Osteoblast (primary cell): ENCODE measurements around the gene VSIG8. TPM values are rescaled to one million over a fixed set of nuclear protein-coding genes. Genes with fewer than 3 reads are reported as not detected.

Experiments used
- DNase-seq: peaks from one replicate; pipeline ENCODE4 v3.0.0; 2011; ENCODE audit warnings: low spot score, mixed read lengths; ENCODE audit not compliant: insufficient read length; ENCODE audit errors: missing footprints
- H2AFZ ChIP-seq: 2 replicates; pipeline ENCODE4 v1.6.0; 2011; ENCODE audit warnings: mild to moderate bottlenecking, low read length
- H3K27ac ChIP-seq: 2 replicates; pipeline ENCODE4 v1.5.1; 2011; ENCODE audit warnings: mild to moderate bottlenecking, low read depth, low read length, moderate library complexity
- H3K27me3 ChIP-seq: 2 replicates; pipeline ENCODE4 v1.6.0; 2012; ENCODE audit warnings: mild to moderate bottlenecking, control low read depth, inconsistent platforms, low read length, moderate library complexity; ENCODE audit not compliant: insufficient read depth
- H3K36me3 ChIP-seq: 2 replicates; pipeline ENCODE4 v1.5.1; 2011; ENCODE audit warnings: mild to moderate bottlenecking, low read length, control low read depth, moderate library complexity; ENCODE audit not compliant: insufficient read depth
- H3K4me1 ChIP-seq: 2 replicates; pipeline ENCODE4 v1.5.1; 2011; ENCODE audit warnings: mild to moderate bottlenecking, low read length, control low read depth, moderate library complexity; ENCODE audit not compliant: insufficient read depth
- H3K4me2 ChIP-seq: 2 replicates; pipeline ENCODE4 v1.6.0; 2011; ENCODE audit warnings: mild to moderate bottlenecking, low read length; ENCODE audit not compliant: insufficient read depth
- H3K4me3 ChIP-seq: fragments of 200-600 bp; sonication (generic); 3 replicates; pipeline ENCODE4 v1.5.1; 2012; ENCODE audit warnings: mild to moderate bottlenecking, low read length, inconsistent platforms; ENCODE audit not compliant: insufficient read depth
- H3K79me2 ChIP-seq: 2 replicates; pipeline ENCODE4 v1.6.0; 2012; ENCODE audit warnings: mild to moderate bottlenecking, low read length, control low read depth, inconsistent platforms; ENCODE audit not compliant: insufficient read depth
- H3K9me3 ChIP-seq: 2 replicates; pipeline ENCODE4 v1.5.1; 2011; ENCODE audit warnings: low read depth, low read length, control low read depth
- H4K20me1 ChIP-seq: 2 replicates; pipeline ENCODE4 v1.6.0; 2012; ENCODE audit warnings: mild to moderate bottlenecking, low read length, control low read depth; ENCODE audit not compliant: insufficient read depth
- total RNA-seq: library from RNA; depleted of rRNA; stranded (reverse); fragments of >200 nt; gene quantifications from 2 replicates; pipeline ENCODE4 v1.2.3, GENCODE V29; 2012
- TF ChIP-seq, protein P1 (sequence below): IDR thresholded peaks from 2 replicates; pipeline ENCODE4 v1.5.1; 2011; ENCODE audit warnings: mild to moderate bottlenecking, low read depth, low read length, moderate library complexity; ENCODE audit errors: extremely low read depth

VSIG8 gene
- total RNA-seq, 1 donor = not detected

DNA sequence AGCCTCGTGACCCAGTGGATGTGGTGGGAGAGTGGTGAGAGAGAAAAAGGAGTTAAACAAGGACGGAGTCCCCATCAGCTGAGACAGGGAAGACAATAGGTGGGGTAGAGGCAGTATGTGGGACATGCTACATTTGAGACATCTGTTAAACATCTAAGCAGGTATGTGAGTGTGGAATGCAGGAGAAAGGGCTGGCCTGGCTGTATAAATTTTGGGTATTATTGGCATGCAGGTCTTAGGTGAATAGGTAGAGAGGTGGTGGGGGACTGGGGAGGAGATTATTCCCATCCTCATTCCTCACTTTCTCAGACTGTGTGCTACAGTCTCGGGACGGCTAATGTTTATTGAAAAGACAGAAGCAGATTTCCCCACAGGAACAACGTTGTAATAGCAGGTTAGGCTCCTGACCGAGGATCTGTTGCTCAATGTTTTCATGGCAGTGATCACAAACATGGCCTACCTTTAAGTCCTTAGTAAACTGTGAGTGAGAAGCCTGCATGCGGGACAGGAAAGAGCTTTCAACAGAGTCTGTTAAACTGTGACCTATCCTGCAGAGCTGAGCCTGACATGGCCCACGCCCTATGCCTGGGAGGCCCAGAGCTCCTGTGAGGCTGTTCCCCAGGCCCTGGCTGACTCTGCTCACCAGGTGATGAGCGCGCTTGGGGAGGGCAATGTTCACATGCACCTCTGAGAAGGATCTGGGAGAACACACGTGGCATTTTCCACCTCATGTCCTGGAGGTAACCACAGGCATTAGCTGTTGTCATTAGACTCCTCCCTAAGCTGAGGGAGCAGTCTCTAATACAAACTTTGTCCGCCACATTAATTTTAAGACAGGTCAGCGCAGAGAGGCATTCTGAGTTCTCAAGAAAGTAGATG lies 16.5 kb downstream of the VSIG8 start:
- H3K27ac ChIP-seq = no peak overlapping the region
- peaks cover 14% of the 10 kb centered on the region for H3K4me1 ChIP-seq
- no peak overlapping the region for H3K4me3 ChIP-seq
- no peak overlapping the region for H2AFZ ChIP-seq
- no peak overlapping the region for H3K4me2 ChIP-seq
- no peak for DNase-seq
- H3K9me3 ChIP-seq = no peaks in the 10 kb centered on the region
- no peaks in the 10 kb centered on the region for H3K79me2 ChIP-seq
- TF ChIP-seq, protein P1, sequence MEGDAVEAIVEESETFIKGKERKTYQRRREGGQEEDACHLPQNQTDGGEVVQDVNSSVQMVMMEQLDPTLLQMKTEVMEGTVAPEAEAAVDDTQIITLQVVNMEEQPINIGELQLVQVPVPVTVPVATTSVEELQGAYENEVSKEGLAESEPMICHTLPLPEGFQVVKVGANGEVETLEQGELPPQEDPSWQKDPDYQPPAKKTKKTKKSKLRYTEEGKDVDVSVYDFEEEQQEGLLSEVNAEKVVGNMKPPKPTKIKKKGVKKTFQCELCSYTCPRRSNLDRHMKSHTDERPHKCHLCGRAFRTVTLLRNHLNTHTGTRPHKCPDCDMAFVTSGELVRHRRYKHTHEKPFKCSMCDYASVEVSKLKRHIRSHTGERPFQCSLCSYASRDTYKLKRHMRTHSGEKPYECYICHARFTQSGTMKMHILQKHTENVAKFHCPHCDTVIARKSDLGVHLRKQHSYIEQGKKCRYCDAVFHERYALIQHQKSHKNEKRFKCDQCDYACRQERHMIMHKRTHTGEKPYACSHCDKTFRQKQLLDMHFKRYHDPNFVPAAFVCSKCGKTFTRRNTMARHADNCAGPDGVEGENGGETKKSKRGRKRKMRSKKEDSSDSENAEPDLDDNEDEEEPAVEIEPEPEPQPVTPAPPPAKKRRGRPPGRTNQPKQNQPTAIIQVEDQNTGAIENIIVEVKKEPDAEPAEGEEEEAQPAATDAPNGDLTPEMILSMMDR = no peak
- H3K27me3 ChIP-seq = no peaks in the 10 kb centered on the region
- no peaks in the 10 kb centered on the region for H4K20me1 ChIP-seq
- H3K36me3 ChIP-seq = no peaks in the 10 kb centered on the region

GRCh38 chr1:159843459-159843858 lies 19.0 kb downstream of the VSIG8 start:
- no peak for DNase-seq
- H2AFZ ChIP-seq = no peak overlapping the region
- H3K4me3 ChIP-seq = no peak overlapping the region
- no peaks in the 10 kb centered on the region for H4K20me1 ChIP-seq
- H3K79me2 ChIP-seq = no peaks in the 10 kb centered on the region
- H3K36me3 ChIP-seq = no peaks in the 10 kb centered on the region
- no peak overlapping the region for H3K4me2 ChIP-seq
- H3K27ac ChIP-seq = no peak overlapping the region
- H3K9me3 ChIP-seq = no peaks in the 10 kb centered on the region
- no peaks in the 10 kb centered on the region for H3K27me3 ChIP-seq
- H3K4me1 ChIP-seq = no peaks in the 10 kb centered on the region
- TF ChIP-seq, protein P1 = no peak

- TF ChIP-seq, protein P1 = no peak
- Histone ChIP-seq H3K27me3 (no peaks in the 10 kb centered on the region), H3K9me3 (no peaks in the 10 kb centered on the region)
Observed at GRCh38 chr1:159841749-159842148, 20.7 kb downstream of the VSIG8 start.

DNA sequence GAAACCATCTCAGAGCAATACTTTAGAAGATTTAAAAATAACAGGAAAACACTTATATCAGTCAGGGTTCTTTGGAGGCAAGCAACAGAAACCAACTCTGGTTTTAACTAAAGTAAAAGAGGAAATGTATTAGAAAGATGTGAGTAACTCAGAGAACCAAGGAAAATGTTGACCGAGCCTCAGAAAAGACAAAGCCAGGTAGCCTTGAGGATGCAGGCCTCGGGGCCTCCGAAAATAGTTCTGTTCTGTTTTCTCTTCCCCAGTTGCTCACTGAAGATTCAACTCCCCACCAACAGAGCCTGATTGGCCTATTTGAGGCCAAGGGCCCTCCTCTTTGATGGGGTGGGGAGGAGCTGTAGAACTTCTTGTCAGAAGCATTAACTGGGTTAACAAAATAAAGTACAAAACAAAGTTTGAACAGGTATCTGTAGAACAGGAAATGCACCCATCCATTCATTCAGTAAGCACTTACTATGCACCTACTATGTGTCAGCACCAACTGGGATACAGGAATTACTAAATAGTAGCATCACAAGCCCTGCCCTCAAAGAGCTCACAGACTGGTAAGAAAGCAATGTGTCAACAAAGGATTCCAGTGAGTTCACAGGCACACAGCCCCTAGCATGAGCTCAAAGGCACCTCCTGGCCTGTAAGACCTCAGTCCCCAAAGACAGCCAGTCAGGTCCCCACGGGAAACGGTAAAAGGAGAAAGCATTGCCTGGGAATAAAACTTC lies 23.2 kb downstream of the VSIG8 start:
- H4K20me1 ChIP-seq = no peaks in the 10 kb centered on the region
- no peak overlapping the region for H3K4me3 ChIP-seq
- no peaks in the 10 kb centered on the region for H3K9me3 ChIP-seq
- TF ChIP-seq, protein P1 = no peak
- no peak overlapping the region for H2AFZ ChIP-seq
- no peaks in the 10 kb centered on the region for H3K79me2 ChIP-seq
- no peak overlapping the region for H3K4me2 ChIP-seq
- no peaks in the 10 kb centered on the region for H3K36me3 ChIP-seq
- DNase-seq = no peak
- H3K27me3 ChIP-seq = no peaks in the 10 kb centered on the region
- H3K27ac ChIP-seq = no peak overlapping the region
- H3K4me1 ChIP-seq = no peaks in the 10 kb centered on the region

More at GRCh38 chr1:159841749-159842148, 20.7 kb downstream of the VSIG8 start:
- no peaks in the 10 kb centered on the region for H4K20me1 ChIP-seq
- H3K4me2 ChIP-seq = no peak overlapping the region
- no peaks in the 10 kb centered on the region for H3K36me3 ChIP-seq
- H2AFZ ChIP-seq = no peak overlapping the region
- H3K27ac ChIP-seq = no peak overlapping the region
- H3K4me1 ChIP-seq = no peaks in the 10 kb centered on the region
- H3K4me3 ChIP-seq = no peak overlapping the region
- H3K79me2 ChIP-seq = no peaks in the 10 kb centered on the region
- DNase-seq = no peak
